ENCODE measurements around the gene MOB3B.

DNA sequence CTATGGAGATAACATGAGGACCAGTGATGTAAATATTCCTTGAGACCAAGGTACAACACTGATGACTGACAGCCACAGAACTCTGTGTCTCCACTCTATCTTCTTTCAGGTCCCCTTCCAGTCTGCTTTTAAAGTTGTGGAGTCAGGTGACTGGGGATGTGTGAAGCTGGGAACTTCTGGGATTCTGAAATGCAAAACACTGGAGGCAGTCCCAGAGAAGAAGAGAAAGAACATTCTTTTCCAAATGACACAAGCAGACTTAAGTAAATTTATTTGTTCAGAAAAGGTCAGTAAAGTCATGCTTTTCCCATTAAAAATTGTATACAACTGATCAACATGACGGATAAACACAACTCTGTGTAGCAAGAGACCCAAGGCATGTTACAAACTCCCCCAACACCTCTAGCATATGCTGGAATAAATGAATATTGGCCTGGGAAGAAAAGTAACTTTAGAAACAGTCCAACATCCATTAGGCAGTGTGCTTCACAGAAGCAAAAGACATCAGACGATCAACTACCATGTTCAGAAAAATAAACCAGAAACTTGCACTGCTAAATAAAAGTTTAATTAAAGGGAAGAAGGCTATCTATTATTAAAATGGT is 98.0 kb downstream of the MOB3B start:
- TF ChIP-seq, protein P1, sequence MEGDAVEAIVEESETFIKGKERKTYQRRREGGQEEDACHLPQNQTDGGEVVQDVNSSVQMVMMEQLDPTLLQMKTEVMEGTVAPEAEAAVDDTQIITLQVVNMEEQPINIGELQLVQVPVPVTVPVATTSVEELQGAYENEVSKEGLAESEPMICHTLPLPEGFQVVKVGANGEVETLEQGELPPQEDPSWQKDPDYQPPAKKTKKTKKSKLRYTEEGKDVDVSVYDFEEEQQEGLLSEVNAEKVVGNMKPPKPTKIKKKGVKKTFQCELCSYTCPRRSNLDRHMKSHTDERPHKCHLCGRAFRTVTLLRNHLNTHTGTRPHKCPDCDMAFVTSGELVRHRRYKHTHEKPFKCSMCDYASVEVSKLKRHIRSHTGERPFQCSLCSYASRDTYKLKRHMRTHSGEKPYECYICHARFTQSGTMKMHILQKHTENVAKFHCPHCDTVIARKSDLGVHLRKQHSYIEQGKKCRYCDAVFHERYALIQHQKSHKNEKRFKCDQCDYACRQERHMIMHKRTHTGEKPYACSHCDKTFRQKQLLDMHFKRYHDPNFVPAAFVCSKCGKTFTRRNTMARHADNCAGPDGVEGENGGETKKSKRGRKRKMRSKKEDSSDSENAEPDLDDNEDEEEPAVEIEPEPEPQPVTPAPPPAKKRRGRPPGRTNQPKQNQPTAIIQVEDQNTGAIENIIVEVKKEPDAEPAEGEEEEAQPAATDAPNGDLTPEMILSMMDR (conservative IDR thresholded peaks at IDR 0.05; ENCODE audit: low read depth, low read length) = no peak
- no peak for TF ChIP-seq EZH2 (IDR thresholded peaks at IDR 0.05; ENCODE audit: low read length, unreplicated experiment)
- TF ChIP-seq EZH2phosphoT487 (IDR thresholded peaks at IDR 0.05; ENCODE audit: borderline replicate concordance, low read length) = no peak

Measured in PC-3 (cell line).